Skeletal muscle tissue (tissue), 4 donors: Measurements from ENCODE around the gene SLC23A2. TPM values are rescaled to one million over a fixed set of nuclear protein-coding genes. Genes with fewer than 3 reads are reported as not detected.

ENCODE experiments used
- H3K27ac ChIP-seq: one replicate; pipeline ENCODE4 v1.7.0; 2013; ENCODE audit warnings: mild to moderate bottlenecking, low read depth, low read length, inconsistent platforms
- H3K27me3 ChIP-seq, 3 donors: one replicate each; pipeline ENCODE4 v1.7.0; 2013; ENCODE audit warnings: low read length in 3 of 3; ENCODE audit not compliant: control insufficient read depth in 3 of 3, insufficient read depth in 3 of 3
- H3K36me3 ChIP-seq, 3 donors: one replicate each; pipeline ENCODE4 v1.7.0; 2013; ENCODE audit warnings: low read length in 3 of 3; ENCODE audit not compliant: control insufficient read depth in 3 of 3, insufficient read depth in 3 of 3
- H3K4me1 ChIP-seq, 3 donors: one replicate each; pipeline ENCODE4 v1.7.0; 2013; ENCODE audit warnings: low read length in 3 of 3, mild to moderate bottlenecking in 3 of 3; ENCODE audit not compliant: control insufficient read depth in 3 of 3, insufficient read depth in 3 of 3
- H3K4me3 ChIP-seq, 3 donors: one replicate each; pipeline ENCODE4 v1.7.0; 2013; ENCODE audit warnings: low read length in 3 of 3
- H3K9ac ChIP-seq, 3 donors: one replicate each; pipeline ENCODE4 v1.7.0; 2013; ENCODE audit warnings: low read length in 3 of 3, mild to moderate bottlenecking in 3 of 3, moderate library complexity in 2 of 3, low read depth in 1 of 3
- H3K9me3 ChIP-seq, 3 donors: one replicate each; pipeline ENCODE4 v1.7.0; 2013; ENCODE audit warnings: low read length in 3 of 3; ENCODE audit not compliant: control insufficient read depth in 3 of 3
- total RNA-seq: library from RNA; depleted of rRNA; stranded (reverse); fragments of >200 nt; gene quantifications from one replicate; pipeline ENCODE4 v1.2.3, GENCODE V29; 2014
- donor health status: Osteomylitis.

Gene SLC23A2
- total RNA-seq, 1 donor from 2014 or later, result 8.4 TPM

GRCh38 chr20:4873396-4873795 is 127.9 kb downstream of the SLC23A2 start:
- Histone ChIP-seq H3K36me3 (peaks cover 3 to 28% (median 26%) of the 10 kb centered on the region in 3 donors), H3K27me3 (no peaks in the 10 kb centered on the region), H3K9me3 (no peaks in the 10 kb centered on the region), H3K27ac (no peak overlapping the region), H3K4me1 (peaks cover 0 to 2% (median 0%) of the 10 kb centered on the region in 3 donors), H3K4me3 (no peak overlapping the region), H3K9ac (no peak overlapping the region)

- Histone ChIP-seq H3K27me3 (no peaks in the 10 kb centered on the region), H3K9me3 (no peaks in the 10 kb centered on the region), H3K36me3 (peaks cover 3 to 28% (median 26%) of the 10 kb centered on the region in 3 donors), H3K27ac (no peak overlapping the region), H3K9ac (no peak overlapping the region), H3K4me1 (peaks cover 0 to 2% (median 0%) of the 10 kb centered on the region in 3 donors), H3K4me3 (no peak overlapping the region)
Measured at GRCh38 chr20:4871486-4871885, 129.8 kb downstream of the SLC23A2 start.

GRCh38 chr20:4870906-4871305 is 130.4 kb downstream of the SLC23A2 start:
- Histone ChIP-seq H3K9me3 (no peaks in the 10 kb centered on the region), H3K9ac (no peak overlapping the region), H3K27ac (no peak overlapping the region), H3K4me1 (peaks cover 0 to 2% (median 0%) of the 10 kb centered on the region in 3 donors), H3K36me3 (peaks cover 3 to 26% (median 26%) of the 10 kb centered on the region in 3 donors), H3K4me3 (no peak overlapping the region), H3K27me3 (no peaks in the 10 kb centered on the region)

- Histone ChIP-seq H3K36me3 (peaks cover 6 to 22% (median 21%) of the 10 kb centered on the region in 3 donors), H3K4me3 (no peak overlapping the region)
Measured at GRCh38 chr20:4869290-4870193, 131.8 kb downstream of the SLC23A2 start.

GRCh38 chr20:4867051-4867450 is 134.3 kb downstream of the SLC23A2 start:
- peaks cover 12 to 25% (median 17%) of the 10 kb centered on the region in 3 donors for H3K36me3 ChIP-seq
- H3K4me3 ChIP-seq, result no peak overlapping the region
- no peaks in the 10 kb centered on the region for H3K27me3 ChIP-seq
- no peak overlapping the region for H3K27ac ChIP-seq
- H3K9ac ChIP-seq, result no peak overlapping the region
- H3K9me3 ChIP-seq, result no peaks in the 10 kb centered on the region
- peaks cover 0 to 2% (median 0%) of the 10 kb centered on the region in 3 donors for H3K4me1 ChIP-seq

More at GRCh38 chr20:4869290-4870193, 131.8 kb downstream of the SLC23A2 start:
- Histone ChIP-seq H3K9me3 (no peaks in the 10 kb centered on the region), H3K4me1 (peaks cover 0 to 2% (median 0%) of the 10 kb centered on the region in 3 donors), H3K9ac (no peak overlapping the region), H3K27ac (no peak overlapping the region), H3K27me3 (no peaks in the 10 kb centered on the region)

GRCh38 chr20:4866429-4866828 is 134.9 kb downstream of the SLC23A2 start:
- Histone ChIP-seq H3K27ac (no peak overlapping the region), H3K9me3 (no peaks in the 10 kb centered on the region), H3K4me1 (peaks cover 0 to 2% (median 0%) of the 10 kb centered on the region in 3 donors), H3K9ac (no peak overlapping the region), H3K27me3 (no peaks in the 10 kb centered on the region), H3K4me3 (no peak overlapping the region), H3K36me3 (peaks cover 18 to 31% (median 19%) of the 10 kb centered on the region in 3 donors)

- Histone ChIP-seq H3K4me3 (no peak overlapping the region), H3K27ac (no peak overlapping the region), H3K36me3 (peaks cover 21 to 39% (median 22%) of the 10 kb centered on the region in 3 donors), H3K9ac (no peak overlapping the region), H3K4me1 (no peaks in the 10 kb centered on the region), H3K27me3 (no peaks in the 10 kb centered on the region), H3K9me3 (no peaks in the 10 kb centered on the region)
Measured at GRCh38 chr20:4864311-4864752, 137.0 kb downstream of the SLC23A2 start.

- Histone ChIP-seq H3K4me3 (no peak overlapping the region), H3K9me3 (no peaks in the 10 kb centered on the region), H3K9ac (no peak overlapping the region), H3K27me3 (no peaks in the 10 kb centered on the region), H3K4me1 (no peaks in the 10 kb centered on the region), H3K27ac (no peak overlapping the region), H3K36me3 (peaks cover 33 to 49% (median 34%) of the 10 kb centered on the region in 3 donors)
Measured at GRCh38 chr20:4862661-4863060, 138.6 kb downstream of the SLC23A2 start.

- Histone ChIP-seq H3K27ac (no peak overlapping the region), H3K4me3 (no peak overlapping the region), H3K36me3 (peaks cover 33 to 52% (median 35%) of the 10 kb centered on the region in 3 donors), H3K4me1 (peaks cover 0 to 3% (median 0%) of the 10 kb centered on the region in 3 donors), H3K9me3 (no peaks in the 10 kb centered on the region), H3K9ac (no peak overlapping the region), H3K27me3 (no peaks in the 10 kb centered on the region)
Measured at GRCh38 chr20:4861961-4862360, 139.3 kb downstream of the SLC23A2 start.

GRCh38 chr20:4858000-4858399 is 143.3 kb downstream of the SLC23A2 start:
- Histone ChIP-seq H3K27me3 (no peaks in the 10 kb centered on the region), H3K4me3 (no peak overlapping the region), H3K27ac (no peak overlapping the region), H3K36me3 (peaks cover 35 to 69% (median 36%) of the 10 kb centered on the region in 3 donors), H3K9me3 (no peaks in the 10 kb centered on the region), H3K4me1 (peaks cover 0 to 3% (median 0%) of the 10 kb centered on the region in 3 donors), H3K9ac (no peak overlapping the region)
